HEK293T (cell line): Measurements from ENCODE around the gene NKPD1.

ENCODE experiments used
- CTCF ChIA-PET: fragments of 350-600 bp; formaldehyde crosslinking; extraction: SDS; loops from one replicate; lab custom pipeline; 2021; ENCODE audit warnings: antibody characterized with exemption, inconsistent platforms; lab: Yijun Ruan, JAX
- POLR2A ChIA-PET: fragments of 350-600 bp; formaldehyde crosslinking; extraction: SDS; loops from one replicate; lab custom pipeline; 2020; ENCODE audit warnings: antibody characterized with exemption, inconsistent platforms; lab: Yijun Ruan, JAX
- DNase-seq: peaks from one replicate; pipeline ENCODE4 v3.0.0; 2012; ENCODE audit warnings: mixed read lengths; ENCODE audit errors: extremely low spot score
- ARNT ChIP-seq: fragments of 450-650 bp; IDR thresholded peaks from 2 replicates; pipeline ENCODE4 v1.6.1; 2017; ENCODE audit warnings: mild to moderate bottlenecking
- BHLHE40 ChIP-seq: fragments of 450-650 bp; IDR thresholded peaks from 2 replicates; pipeline ENCODE4 v1.6.1; 2016; ENCODE audit warnings: mild to moderate bottlenecking, moderate library complexity, borderline replicate concordance
- CTBP1 ChIP-seq: fragments of 450-650 bp; IDR thresholded peaks from 2 replicates; pipeline ENCODE4 v1.6.1; 2016; ENCODE audit warnings: borderline replicate concordance
- ELF4 ChIP-seq: fragments of 450-650 bp; IDR thresholded peaks from 2 replicates; pipeline ENCODE4 v1.6.1; 2017; ENCODE audit warnings: antibody characterized with exemption
- FOXA1 ChIP-seq: fragments of 450-650 bp; IDR thresholded peaks from 2 replicates; pipeline ENCODE4 v1.6.1; 2016; ENCODE audit warnings: mild to moderate bottlenecking
- FOXK2 ChIP-seq: fragments of 450-650 bp; IDR thresholded peaks from 2 replicates; pipeline ENCODE4 v1.6.1; 2016; ENCODE audit warnings: mild to moderate bottlenecking
- FOXM1 ChIP-seq: fragments of 450-650 bp; IDR thresholded peaks from 2 replicates; pipeline ENCODE4 v1.6.1; 2017; ENCODE audit warnings: mild to moderate bottlenecking, borderline replicate concordance
- HDGF ChIP-seq: fragments of 450-650 bp; IDR thresholded peaks from 2 replicates; pipeline ENCODE4 v1.6.1; 2017; ENCODE audit warnings: antibody characterized with exemption, borderline replicate concordance
- L3MBTL2 ChIP-seq: fragments of 450-650 bp; conservative IDR thresholded peaks from 2 replicates; pipeline ENCODE4 v1.6.1; 2016; ENCODE audit warnings: mild to moderate bottlenecking
- LEF1 ChIP-seq: fragments of 450-650 bp; IDR thresholded peaks from 2 replicates; pipeline ENCODE4 v1.6.1; 2017; ENCODE audit warnings: mild to moderate bottlenecking, borderline replicate concordance
- NFRKB ChIP-seq: fragments of 450-650 bp; IDR thresholded peaks from 2 replicates; pipeline ENCODE4 v1.6.1; 2016; ENCODE audit warnings: mild to moderate bottlenecking, moderate library complexity
- PKNOX1 ChIP-seq: fragments of 450-650 bp; IDR thresholded peaks from 2 replicates; pipeline ENCODE4 v1.6.1; 2016
- SP1 ChIP-seq: fragments of 450-650 bp; IDR thresholded peaks from 2 replicates; pipeline ENCODE4 v1.6.1; 2017
- SUZ12 ChIP-seq: fragments of 450-650 bp; IDR thresholded peaks from 2 replicates; pipeline ENCODE4 v1.6.1; 2016; ENCODE audit warnings: mild to moderate bottlenecking
- TARDBP ChIP-seq: fragments of 450-650 bp; IDR thresholded peaks from 2 replicates; pipeline ENCODE4 v1.6.1; 2016
- ZNF384 ChIP-seq: fragments of 450-650 bp; IDR thresholded peaks from 2 replicates; pipeline ENCODE4 v1.6.1; 2016

Gene NKPD1

GRCh38 chr19:45150180-45150579, 10.6 kb downstream of the NKPD1 start:
- TF ChIP-seq PKNOX1 = no peak
- no peak for TF ChIP-seq SUZ12
- no peak for TF ChIP-seq HDGF
- no peak for TF ChIP-seq FOXA1
- no peak for TF ChIP-seq LEF1
- TF ChIP-seq L3MBTL2 = no peak
- no peak for TF ChIP-seq ELF4
- TF ChIP-seq FOXK2 = no peak
- TF ChIP-seq FOXM1 = no peak
- no peak for TF ChIP-seq TARDBP
- CTCF ChIA-PET = interaction anchor here (0.6 kb wide), 1 partner anchor 59 kb away, joined by 3 read pairs; no protein-coding TSS in a partner anchor
- POLR2A ChIA-PET = interaction anchor here (2.2 kb wide), 1 partner anchor 57 kb away, joined by 5 read pairs; the partner anchor contains the start of gene PPP1R37
- DNase-seq = no peak

- CTCF ChIA-PET = no interaction called here
These were observed 11.7 kb downstream of the NKPD1 start for GRCh38 chr19:45149129-45149528.

GRCh38 chr19:45147835-45148676, 12.7 kb downstream of the NKPD1 start:
- ChIA-PET CTCF (interaction anchor here (0.6 to 0.7 kb wide), 2 partner anchors 17 to 82 kb away, joined by 3 to 5 read pairs; no protein-coding TSS in a partner anchor), POLR2A (interaction anchor here (0.7 to 2.2 kb wide), 3 partner anchors 30 to 55 kb away, joined by 3 to 5 read pairs (median 3); partner anchors contain the start of genes BLOC1S3, PPP1R37 and TRAPPC6A)

More at GRCh38 chr19:45149129-45149528, 11.7 kb downstream of the NKPD1 start:
- TF ChIP-seq FOXM1 (no peak), HDGF (no peak), ARNT (no peak), PKNOX1 (no peak), FOXA1 (no peak)
- DNase-seq = no peak
- POLR2A ChIA-PET = interaction anchor here (2.2 kb wide), 1 partner anchor 56 kb away, joined by 5 read pairs; the partner anchor contains the start of gene PPP1R37

GRCh38 chr19:45146741-45147205, 14.0 kb downstream of the NKPD1 start:
- no peak for TF ChIP-seq SUZ12
- TF ChIP-seq FOXK2 = no peak
- no peak for TF ChIP-seq ELF4
- TF ChIP-seq HDGF = no peak
- TF ChIP-seq L3MBTL2 = no peak
- no peak for TF ChIP-seq CTBP1
- TF ChIP-seq ARNT = no peak
- TF ChIP-seq SP1 = no peak
- TF ChIP-seq TARDBP = no peak
- TF ChIP-seq LEF1 = no peak
- no peak for TF ChIP-seq ZNF384
- TF ChIP-seq BHLHE40 = no peak
- no peak for TF ChIP-seq NFRKB
- TF ChIP-seq PKNOX1 = no peak
- POLR2A ChIA-PET = no interaction called here
- CTCF ChIA-PET = no interaction called here
- DNase-seq = no peak

More at GRCh38 chr19:45147835-45148676, 12.7 kb downstream of the NKPD1 start:
- TF ChIP-seq HDGF (no peak), FOXK2 (no peak), FOXA1 (no peak), L3MBTL2 (no peak), PKNOX1 (no peak), FOXM1 (no peak), ARNT (no peak), SP1 (no peak), TARDBP (no peak), BHLHE40 (no peak), ZNF384 (no peak), SUZ12 (no peak), NFRKB (no peak), LEF1 (no peak)
- DNase-seq = no peak

- CTCF ChIA-PET = no interaction called here
- POLR2A ChIA-PET = no interaction called here
- TF ChIP-seq FOXM1 (no peak), CTBP1 (no peak), BHLHE40 (no peak), FOXA1 (no peak), L3MBTL2 (no peak), TARDBP (no peak), ELF4 (no peak), ARNT (no peak), PKNOX1 (no peak), SP1 (no peak), ZNF384 (no peak), SUZ12 (no peak), LEF1 (no peak), FOXK2 (no peak)
- no peak for DNase-seq
These were observed 14.5 kb downstream of the NKPD1 start for GRCh38 chr19:45146251-45146650.
